ENCODE data around the gene PSME3IP1. TPM values are rescaled to one million over a fixed set of nuclear protein-coding genes. Genes with fewer than 3 reads are reported as not detected.
A peak's percentile ranks its signal among the peaks of the same experiment; 100 is the strongest.
"Not testable (repeated sequence)": the region's sequence is repeated elsewhere in the genome, so short reads cannot be mapped to it uniquely, and the experiment has no call there.

The PSME3IP1 gene
- total RNA-seq, 1 donor from 2014 or later, result 54.2 TPM

- ATAC-seq, result no peak
- intact Hi-C loops (cut with DNase I), result no loop called here
- DNase-seq (ENCODE audit: missing footprints), result no peak
These were observed 16.5 kb upstream of the PSME3IP1 start for GRCh38 chr16:57202095-57202886.

- DNase-seq (ENCODE audit: missing footprints); intact Hi-C loops (cut with DNase I); ATAC-seq: not testable (repeated sequence)
These were observed 15.1 kb upstream of the PSME3IP1 start for GRCh38 chr16:57200926-57201325.

- intact Hi-C loops (cut with DNase I); ATAC-seq: not testable (repeated sequence)
- peak; percentile 32 for DNase-seq (ENCODE audit: missing footprints)
These were observed 14.5 kb upstream of the PSME3IP1 start for GRCh38 chr16:57200321-57200720.

- ATAC-seq (peak; percentile 26), DNase-seq (ENCODE audit: missing footprints) (no peak)
- intact Hi-C loops (cut with DNase I), result no loop called here
These were observed 10.9 kb upstream of the PSME3IP1 start for GRCh38 chr16:57196753-57197152.

- intact Hi-C loops (cut with DNase I), result no loop called here
- DNase-seq (ENCODE audit: missing footprints) (no peak), ATAC-seq (no peak)
These were observed 10.4 kb upstream of the PSME3IP1 start for GRCh38 chr16:57196286-57196685.

- ATAC-seq (no peak), DNase-seq (ENCODE audit: missing footprints) (no peak)
- intact Hi-C loops (cut with DNase I), result no loop called here
These were observed 8.7 kb upstream of the PSME3IP1 start for GRCh38 chr16:57194512-57194911.

- intact Hi-C loops (cut with DNase I), result no loop called here
These were observed 7.1 kb upstream of the PSME3IP1 start for GRCh38 chr16:57192720-57193486.

GRCh38 chr16:57192146-57192545, 6.3 kb upstream of the PSME3IP1 start:
- intact Hi-C loops (cut with DNase I), result no loop called here
- DNase-seq (ENCODE audit: missing footprints), result no peak
- ATAC-seq, result no peak

More at GRCh38 chr16:57192720-57193486, 7.1 kb upstream of the PSME3IP1 start:
- DNase-seq (ENCODE audit: missing footprints), result no peak
- no peak for ATAC-seq

GRCh38 chr16:57191056-57191571, 5.3 kb upstream of the PSME3IP1 start:
- intact Hi-C loops (cut with DNase I), result no loop called here
- DNase-seq (ENCODE audit: missing footprints), result no peak
- no peak for ATAC-seq

- intact Hi-C loops (cut with DNase I), result no loop called here
These were observed 4.3 kb upstream of the PSME3IP1 start for GRCh38 chr16:57190136-57190535.

GRCh38 chr16:57189527-57189926, 3.7 kb upstream of the PSME3IP1 start:
- intact Hi-C loops (cut with DNase I), result loop anchor here (5.0 to 10.0 kb wide), 4 partner anchors 43 to 1328 kb away; partner anchors contain the start of genes ARL2BP, HERPUD1 and SETD6
- not testable (repeated sequence) for DNase-seq (ENCODE audit: missing footprints); ATAC-seq

More at GRCh38 chr16:57190136-57190535, 4.3 kb upstream of the PSME3IP1 start:
- ATAC-seq (no peak), DNase-seq (ENCODE audit: missing footprints) (no peak)

GRCh38 chr16:57188711-57189002, 2.8 kb upstream of the PSME3IP1 start:
- ATAC-seq, result no peak
- intact Hi-C loops (cut with DNase I), result loop anchor here (5.0 to 10.0 kb wide), 4 partner anchors 44 to 1329 kb away; partner anchors contain the start of genes ARL2BP, HERPUD1 and SETD6
- DNase-seq (ENCODE audit: missing footprints), result no peak

GRCh38 chr16:57187902-57188710, 2.3 kb upstream of the PSME3IP1 start:
- intact Hi-C loops (cut with DNase I), result loop anchor here (1.0 to 10.0 kb wide), 5 partner anchors 44 to 1329 kb away; partner anchors contain the start of genes ARL2BP, HERPUD1 and SETD6
- DNase-seq (ENCODE audit: missing footprints); ATAC-seq: not testable (repeated sequence)

GRCh38 chr16:57186872-57187854, 1.3 kb upstream of the PSME3IP1 start:
- no peak for ATAC-seq
- intact Hi-C loops (cut with DNase I), result loop anchor here (1.0 to 10.0 kb wide), 5 partner anchors 45 to 1330 kb away; partner anchors contain the start of genes ARL2BP, HERPUD1 and SETD6
- no peak for DNase-seq (ENCODE audit: missing footprints)

- DNase-seq (ENCODE audit: missing footprints) (peak; percentile 80), ATAC-seq (peak; percentile 16)
- intact Hi-C loops (cut with DNase I), result loop anchor here (5.0 to 10.0 kb wide), 4 partner anchors 47 to 1332 kb away; partner anchors contain the start of genes ARL2BP, HERPUD1 and SETD6
These were observed 344 bp downstream of the PSME3IP1 start for GRCh38 chr16:57185446-57185944.

GRCh38 chr16:57184887-57185445, 873 bp downstream of the PSME3IP1 start:
- DNase-seq (ENCODE audit: missing footprints) (no peak), ATAC-seq (no peak)
- intact Hi-C loops (cut with DNase I), result loop anchor here (5.0 to 10.0 kb wide), 4 partner anchors 47 to 1332 kb away; partner anchors contain the start of genes ARL2BP, HERPUD1 and SETD6

- no peak for ATAC-seq
- intact Hi-C loops (cut with DNase I), result loop anchor here (10.0 kb wide), 1 partner anchor 249 kb away; the partner anchor contains the start of gene HERPUD1
- DNase-seq (ENCODE audit: missing footprints), result no peak
These were observed 1.7 kb downstream of the PSME3IP1 start for GRCh38 chr16:57184113-57184512.

Measured in Right ventricle myocardium inferior (tissue), 1 donor.